T-cell (primary cell): ENCODE data around the gene TMEM14C. TPM values are rescaled to one million over a fixed set of nuclear protein-coding genes. Genes with fewer than 3 reads are reported as not detected.
A peak's percentile ranks its signal among the peaks of the same experiment; 100 is the strongest.

Experiments used
- ATAC-seq, 4 experiments: fragments of 200-7000 bp in 3 of 4; fragments of 150-1000 bp in 1 of 4; cut with Tn5 transposase; replicated peaks in 1 of 4; 1 replicate in 3 of 4; 2 replicates in 1 of 4; pipeline ENCODE4 v1.10.0; 2021; ENCODE audit warnings: moderate library complexity in 3 of 4, mild to moderate bottlenecking in 2 of 4, moderate number of reproducible peaks in 1 of 4
- CTCF ChIA-PET, 2 donors: fragments of 300-600 bp; sonication (Branson Sonifier 250); formaldehyde crosslinking; loops; one replicate each; lab custom pipeline; 2022; ENCODE audit warnings: antibody characterized with exemption in 2 of 2; lab: Charles Lee
- POLR2A ChIA-PET, 2 donors: fragments of 300-600 bp; sonication (Branson Sonifier 250); formaldehyde crosslinking; loops; one replicate each; lab custom pipeline; 2022; ENCODE audit warnings: antibody characterized with exemption in 2 of 2; lab: Charles Lee
- DNase-seq, 35 experiments: peaks; one replicate each; pipeline versions ENCODE4 v3.0.0 to v3.0.0-alpha.2; 2013 to 2023
- H3K27ac ChIP-seq: one replicate; pipeline ENCODE4 v1.5.1; 2013; ENCODE audit warnings: low read length
- H3K27me3 ChIP-seq, 2 experiments: replicated peaks in 1 of 2; 1 replicate in 1 of 2; 2 replicates in 1 of 2; pipeline versions ENCODE4 v1.6.1 to v1.7.0; 2013; ENCODE audit warnings: low read length in 1 of 2, mixed read lengths in 1 of 2; ENCODE audit not compliant: control insufficient read depth in 2 of 2, insufficient read depth in 2 of 2; ENCODE audit errors: extremely low read depth in 1 of 2
- H3K36me3 ChIP-seq, 2 donors: 1 replicate in 1 of 2; 2 replicates in 1 of 2; pipeline versions ENCODE4 v1.6.1 to v1.7.0; 2013; ENCODE audit warnings: low read length in 1 of 2; ENCODE audit not compliant: control insufficient read depth in 2 of 2, insufficient read depth in 1 of 2; ENCODE audit errors: extremely low read depth in 1 of 2
- H3K4me1 ChIP-seq, 2 experiments: 1 replicate in 1 of 2; 2 replicates in 1 of 2; pipeline versions ENCODE4 v1.6.1 to v1.7.0; 2013; ENCODE audit warnings: low read length in 2 of 2, mixed read lengths in 1 of 2; ENCODE audit not compliant: insufficient read depth in 2 of 2, control insufficient read depth in 1 of 2; ENCODE audit errors: extremely low read depth in 1 of 2
- H3K4me3 ChIP-seq, 2 donors: 1 replicate in 1 of 2; 2 replicates in 1 of 2; pipeline versions ENCODE4 v1.5.1 to v1.7.0; 2013; ENCODE audit warnings: mild to moderate bottlenecking in 2 of 2, low read length in 1 of 2, moderate library complexity in 1 of 2; ENCODE audit not compliant: control insufficient read depth in 1 of 2; ENCODE audit errors: extremely low read depth in 1 of 2
- H3K9me3 ChIP-seq: 2 replicates; pipeline ENCODE4 v1.7.0; 2013
- H3K27ac Mint-ChIP-seq, 2 donors: one replicate each; pipeline ENCODE4 v1.8.0; 2020 to 2021; ENCODE audit warnings: mild to moderate bottlenecking in 2 of 2, mixed read lengths in 2 of 2
- H3K27me3 Mint-ChIP-seq, 2 donors: one replicate each; pipeline ENCODE4 v1.8.0; 2021 to 2022; ENCODE audit warnings: mixed read lengths in 2 of 2
- H3K36me3 Mint-ChIP-seq: one replicate; pipeline ENCODE4 v1.8.0; 2021; ENCODE audit warnings: mixed read lengths
- H3K4me1 Mint-ChIP-seq, 3 donors: one replicate each; pipeline ENCODE4 v1.8.0; 2020 to 2022; ENCODE audit warnings: mixed read lengths in 3 of 3, mild to moderate bottlenecking in 1 of 3
- H3K4me3 Mint-ChIP-seq, 3 donors: one replicate each; pipeline ENCODE4 v1.8.0; 2020 to 2022; ENCODE audit warnings: mild to moderate bottlenecking in 3 of 3, mixed read lengths in 3 of 3, moderate library complexity in 3 of 3
- H3K9me3 Mint-ChIP-seq, 3 donors: one replicate each; pipeline ENCODE4 v1.8.0; 2020 to 2022; ENCODE audit warnings: mixed read lengths in 3 of 3
- WGBS: methylation state at CpG from one replicate; pipeline ENCODE4 v1.1.5; 2013; ENCODE audit warnings: missing lambda C conversion rate; ENCODE audit not compliant: insufficient coverage; 5-methylcytosine and 5-hydroxymethylcytosine counted together
- total RNA-seq, 35 experiments: library from RNA in 6 of 35; stranded (reverse) in 6 of 35; fragments of 120-200 nt in 1 of 35; gene quantifications; one replicate each; pipeline versions ENCODE4 v1.2.1 to v1.2.4 and lab custom pipeline; 2013 to 2026

The TMEM14C gene
- total RNA-seq, 5 donors from 2014 or later (not counting 1 experiment from before 2014, with no cell fraction given) = 14.8 to 45.2 (median 33.8) TPM

DNA sequence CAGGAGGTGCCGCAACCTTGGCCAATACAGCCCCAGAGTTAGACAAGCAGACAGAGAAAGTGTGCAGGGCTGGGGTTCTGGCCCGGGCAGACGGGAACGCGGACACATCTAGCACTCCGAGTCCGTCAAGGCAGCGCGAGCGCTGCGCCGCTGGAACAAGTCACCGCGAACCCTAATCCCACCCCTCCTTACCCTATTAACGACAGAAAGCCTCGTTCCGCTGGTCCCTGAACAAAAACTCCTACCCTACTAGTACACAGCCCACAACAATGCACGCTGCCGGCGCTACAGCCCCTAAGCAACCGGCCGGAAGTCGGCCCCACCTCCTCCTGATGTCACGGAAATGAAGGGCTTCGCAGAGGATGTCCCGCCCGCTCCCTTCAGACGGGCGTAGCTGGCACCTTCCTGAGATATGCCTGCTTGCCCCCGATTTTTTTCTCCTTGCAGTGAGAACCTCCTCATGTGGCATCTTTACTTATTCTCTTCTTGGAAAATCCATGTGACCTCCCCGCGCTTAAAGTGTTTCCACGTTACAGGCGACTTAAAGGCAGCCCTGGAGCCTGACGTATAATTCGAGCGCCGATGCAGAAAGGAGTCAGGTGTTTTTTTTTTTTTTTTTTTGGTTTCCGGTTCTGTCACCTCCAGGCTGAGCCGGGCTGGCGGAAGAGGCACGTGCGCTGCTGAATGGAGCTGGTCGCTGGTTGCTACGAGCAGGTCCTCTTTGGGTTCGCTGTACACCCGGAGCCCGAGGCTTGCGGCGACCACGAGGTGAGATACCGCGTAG lies 28.4 kb upstream of the TMEM14C start, which contains the start of the genes C6orf52 and PAK1IP1:
TSS of gene C6orf52 (minus strand) at position 315 of the 784 bp plus-strand sequence. CDS start 7,066 bp downstream, outside the sequence.
TSS of gene PAK1IP1 (plus strand) at position 671 of the 784 bp plus-strand sequence. CDS start at position 685, 14 bp downstream.
- Mint-ChIP-seq H3K4me3 (peak within 1 kb of the TSS; percentile 93 to 99 (median 99)), H3K36me3 (peaks cover 16% of the 10 kb centered on the region), H3K4me1 (peaks cover 40 to 47% (median 41%) of the 10 kb centered on the region in 3 donors), H3K27ac (peak within 1 kb of the TSS; percentile 100), H3K9me3 (no peaks in the 10 kb centered on the region), H3K27me3 (peaks cover 0 to 2% of the 10 kb centered on the region in 2 donors)
- peak; percentile 88 to 95 (median 93) for DNase-seq
- Histone ChIP-seq H3K36me3 (peaks cover 7 to 11% of the 10 kb centered on the region in 2 donors), H3K4me1 (peaks cover 16 to 24% of the 10 kb centered on the region in 2 experiments), H3K4me3 (peak within 1 kb of the TSS; percentile 93 to 100), H3K27me3 (no peaks in the 10 kb centered on the region), H3K27ac (peak within 1 kb of the TSS; percentile 98), H3K9me3 (no peaks in the 10 kb centered on the region)
- POLR2A ChIA-PET = interaction anchor here (0.6 to 1.7 kb wide), 9 partner anchors 25 to 849 kb away, joined by 3 to 16 read pairs (median 5); partner anchors contain the start of gene TMEM14B (in 1 of the 2)
- under 1% methylated on average over 49 of the region's 53 CpGs for WGBS
- CTCF ChIA-PET = interaction anchor here (0.6 to 1.4 kb wide), 10 partner anchors 24 to 266 kb away, joined by 3 to 11 read pairs (median 4); partner anchors contain the start of gene TMEM14B (in 1 of the 2)
- peak; percentile 95 to 97 (median 96) for ATAC-seq

DNA sequence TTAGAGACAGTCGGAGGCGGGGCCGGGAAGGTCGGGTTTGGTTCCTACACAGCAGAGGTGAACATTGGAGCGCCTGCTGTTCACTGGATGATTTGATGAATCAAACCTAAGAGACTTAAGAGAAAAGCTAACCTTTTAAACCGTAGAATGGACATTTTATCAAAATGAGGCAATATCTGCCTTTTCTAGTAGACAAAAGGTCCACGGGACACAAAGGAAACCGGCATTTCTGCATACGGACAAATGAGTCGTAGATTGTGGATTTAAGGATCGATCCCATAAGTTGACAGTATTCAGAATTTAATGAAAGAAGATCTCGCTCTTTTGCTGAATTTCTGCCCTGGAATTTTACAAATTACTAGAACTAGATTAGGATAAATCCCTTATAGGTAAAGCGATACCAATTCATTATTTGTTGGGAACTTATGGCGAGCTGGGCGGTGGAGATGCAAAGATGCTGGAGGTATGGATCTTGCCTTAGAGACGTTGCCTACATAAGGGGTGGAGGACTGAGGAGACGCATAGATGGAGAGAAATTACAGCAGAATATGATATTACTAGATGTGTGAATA lies 27.7 kb upstream of the TMEM14C start:
- Histone ChIP-seq H3K27me3 (no peaks in the 10 kb centered on the region), H3K4me3 (peak overlapping the region; percentile 93 to 100), H3K4me1 (peaks cover 16 to 24% of the 10 kb centered on the region in 2 experiments), H3K9me3 (no peaks in the 10 kb centered on the region), H3K36me3 (peaks cover 9 to 15% of the 10 kb centered on the region in 2 donors), H3K27ac (peak overlapping the region; percentile 98)
- Mint-ChIP-seq H3K27ac (peak overlapping the region; percentile 100), H3K36me3 (peaks cover 17% of the 10 kb centered on the region), H3K27me3 (peaks cover 0 to 2% of the 10 kb centered on the region in 2 donors), H3K4me1 (peaks cover 41 to 47% (median 41%) of the 10 kb centered on the region in 3 donors), H3K9me3 (no peaks in the 10 kb centered on the region), H3K4me3 (peak overlapping the region; percentile 93 to 99 (median 99))
- ATAC-seq = no peak
- WGBS = 6% methylated on average over 8 of the region's 17 CpGs
- ChIA-PET CTCF (interaction anchor here (0.6 to 1.4 kb wide), 9 partner anchors 23 to 267 kb away, joined by 3 to 11 read pairs (median 4); partner anchors contain the start of gene TMEM14B (in 1 of the 2)), POLR2A (interaction anchor here (0.6 to 1.7 kb wide), 9 partner anchors 24 to 848 kb away, joined by 3 to 16 read pairs (median 5); partner anchors contain the start of gene TMEM14B (in 1 of the 2))
- DNase-seq = peak in 1 of 35 experiments; percentile 20

DNA sequence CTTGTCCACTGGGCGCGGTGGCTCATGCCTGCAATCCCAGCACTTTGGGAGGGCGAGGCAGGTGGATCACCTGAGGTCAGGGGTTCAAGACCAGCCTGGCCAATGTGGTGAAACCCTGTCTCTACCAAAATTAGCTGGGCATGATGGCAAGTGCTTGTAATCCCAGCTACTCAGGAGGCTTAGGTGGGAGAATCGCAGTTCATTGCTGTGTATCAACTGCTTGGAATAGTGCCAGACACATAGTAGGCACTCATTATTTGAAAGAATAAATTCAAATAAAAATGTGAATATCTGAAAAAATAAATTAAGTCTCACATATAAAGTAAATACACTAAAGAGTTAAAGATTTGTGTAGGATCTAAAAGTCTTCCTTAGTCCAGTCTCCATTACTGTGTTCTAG lies 26.2 kb upstream of the TMEM14C start:
- ATAC-seq (no peak), DNase-seq (no peak)
- H3K27me3 Mint-ChIP-seq = peaks cover 0 to 2% of the 10 kb centered on the region in 2 donors
- H3K4me3 Mint-ChIP-seq = peak overlapping the region in 1 of 3 donors; percentile 93
- H3K27ac ChIP-seq = no peak overlapping the region
- ChIA-PET CTCF (no interaction called here), POLR2A (no interaction called here)
- H3K4me1 ChIP-seq = peaks cover 16 to 24% of the 10 kb centered on the region in 2 experiments
- peaks cover 30% of the 10 kb centered on the region for H3K36me3 Mint-ChIP-seq
- H3K27ac Mint-ChIP-seq = peak overlapping the region in 1 of 2 donors; percentile 12
- no peaks in the 10 kb centered on the region for H3K27me3 ChIP-seq
- H3K9me3 ChIP-seq = no peaks in the 10 kb centered on the region
- H3K9me3 Mint-ChIP-seq = no peaks in the 10 kb centered on the region
- H3K4me1 Mint-ChIP-seq = peaks cover 45 to 55% (median 51%) of the 10 kb centered on the region in 3 donors
- no peak overlapping the region for H3K4me3 ChIP-seq
- H3K36me3 ChIP-seq = peaks cover 11 to 22% of the 10 kb centered on the region in 2 donors
- 100% methylated on average over 3 of the region's 4 CpGs for WGBS

DNA sequence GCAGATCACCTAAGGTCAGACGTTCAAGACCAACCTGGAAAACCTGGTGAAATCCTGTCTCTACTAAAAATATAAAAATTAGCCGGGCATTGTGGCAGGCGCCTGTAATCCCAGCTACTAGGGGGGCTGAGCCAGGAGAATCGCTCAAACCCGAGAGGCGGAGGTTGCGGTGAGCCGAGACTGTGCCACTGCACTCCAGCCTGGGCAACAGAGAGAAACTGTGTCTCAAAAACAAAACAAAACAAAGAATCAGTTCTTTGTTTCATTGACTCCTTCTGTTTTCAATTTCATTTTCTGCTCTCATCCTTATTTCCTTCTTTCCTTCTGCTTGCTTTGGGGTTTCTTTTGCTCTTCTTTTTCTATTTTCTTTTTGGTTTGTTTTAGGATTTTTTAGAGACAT lies 8.9 kb upstream of the TMEM14C start:
- 94% methylated on average over 6 of the region's 8 CpGs for WGBS

GRCh38 chr6:10719296-10719963 lies 3.4 kb upstream of the TMEM14C start:
- no peaks in the 10 kb centered on the region for H3K36me3 Mint-ChIP-seq
- no peaks in the 10 kb centered on the region for H3K27me3 Mint-ChIP-seq
- Histone ChIP-seq H3K4me1 (peaks cover 2 to 42% of the 10 kb centered on the region in 2 experiments), H3K4me3 (peak overlapping the region; percentile 26 to 59), H3K27ac (peak overlapping the region; percentile 39), H3K36me3 (no peaks in the 10 kb centered on the region), H3K9me3 (no peaks in the 10 kb centered on the region), H3K27me3 (peaks cover 0 to 2% of the 10 kb centered on the region in 2 experiments)
- ATAC-seq = peak in 1 of 4 experiments; percentile 31
- WGBS = 62% methylated on average over 5 of the region's 8 CpGs
- peak overlapping the region; percentile 79 to 95 (median 91) for H3K4me3 Mint-ChIP-seq
- peak overlapping the region; percentile 76 to 86 for H3K27ac Mint-ChIP-seq
- ChIA-PET CTCF (interaction anchor here (0.6 to 2.9 kb wide), 4 partner anchors 24 to 334 kb away, joined by 4 to 11 read pairs (median 5); partner anchors contain the start of genes C6orf52 (in 1 of the 2) and PAK1IP1 (in 1 of the 2)), POLR2A (interaction anchor here in 1 of 2 donors (0.7 to 1.1 kb wide), 2 partner anchors 25 to 254 kb away, joined by 3 to 4 read pairs; partner anchors contain the start of genes C6orf52 and PAK1IP1)
- DNase-seq = peak in 32 of 35 experiments; percentile 15 to 77 (median 42)
- H3K9me3 Mint-ChIP-seq = no peaks in the 10 kb centered on the region
- peaks cover 39 to 46% (median 40%) of the 10 kb centered on the region in 3 donors for H3K4me1 Mint-ChIP-seq

More for the DNA sequence above, 8.9 kb upstream of the TMEM14C start:
- no peak overlapping the region for H3K4me3 ChIP-seq
- H3K4me1 ChIP-seq = peaks cover 0 to 2% of the 10 kb centered on the region in 2 experiments
- POLR2A ChIA-PET = no interaction called here
- H3K4me3 Mint-ChIP-seq = no peak overlapping the region
- no peaks in the 10 kb centered on the region for H3K27me3 Mint-ChIP-seq
- peaks cover 0 to 3% (median 0%) of the 10 kb centered on the region in 3 donors for H3K4me1 Mint-ChIP-seq
- H3K27me3 ChIP-seq = peaks cover 0 to 2% of the 10 kb centered on the region in 2 experiments
- no peaks in the 10 kb centered on the region for H3K9me3 Mint-ChIP-seq
- H3K36me3 Mint-ChIP-seq = peaks cover 9% of the 10 kb centered on the region
- DNase-seq = no peak
- no peaks in the 10 kb centered on the region for H3K9me3 ChIP-seq
- CTCF ChIA-PET = interaction anchor here in 1 of 2 donors (0.6 kb wide), 1 partner anchor 398 kb away, joined by 3 read pairs; the partner anchor contains the start of gene ERVFRD-1
- no peak for ATAC-seq
- H3K36me3 ChIP-seq = peaks cover 0 to 9% of the 10 kb centered on the region in 2 donors
- H3K27ac ChIP-seq = no peak overlapping the region
- H3K27ac Mint-ChIP-seq = no peak overlapping the region
